ENCODE measurements around the gene PGM2L1.

- TF ChIP-seq CTCF (IDR thresholded peaks at IDR 0.05; ENCODE audit: low read depth, low read length) (no peak), MAX (IDR thresholded peaks at IDR 0.05; ENCODE audit: low read depth, low read length) (no peak), POLR2A (IDR thresholded peaks at IDR 0.05; ENCODE audit: extremely low read depth, insufficient read length) (no peak)
Measured at GRCh38 chr11:74283580-74284180, 114.6 kb downstream of the PGM2L1 start.

All from NB4 (cell line).